Measurements from ENCODE around the gene PPP1R3E.

Gene PPP1R3E

GRCh38 chr14:23299211-23299957, 3.3 kb downstream of the PPP1R3E start:
- Histone ChIP-seq H3K79me2 (ENCODE audit: insufficient read depth, low read length) (peaks cover 28% of the 10 kb centered on the region), H3K9me2 (replicated peaks; ENCODE audit: low read depth, low read length) (no peaks in the 10 kb centered on the region), H3K4me2 (ENCODE audit: low read depth, low read length, poor library complexity, severe bottlenecking) (peak overlapping the region; percentile 98), H3K36me3 (ENCODE audit: insufficient read depth, low read length) (peaks cover 13% of the 10 kb centered on the region; the same call in 1 of the 2 replicates), H3F3A (ENCODE audit: low read depth) (no peaks in the 10 kb centered on the region), H3K27me3 (ENCODE audit: insufficient read depth, low read length, poor library complexity, severe bottlenecking) (no peaks in the 10 kb centered on the region), H4K20me1 (ENCODE audit: insufficient read depth, low read length, poor library complexity, severe bottlenecking) (peaks cover 10% of the 10 kb centered on the region), H3K9ac (ENCODE audit: low read depth, low read length, poor library complexity, severe bottlenecking) (peak overlapping the region; percentile 97), H2AFZ (ENCODE audit: low read length) (no peak overlapping the region), H3K9me3 (ENCODE audit: insufficient read depth, low read depth, low read length) (no peaks in the 10 kb centered on the region), H3K4me3 (ENCODE audit: low read length, poor library complexity, severe bottlenecking) (peak overlapping the region; percentile 94), H3K4me1 (ENCODE audit: insufficient read depth, low read length, poor library complexity, severe bottlenecking) (peaks cover 18% of the 10 kb centered on the region)
- TF ChIP-seq CTCF (conservative IDR thresholded peaks at IDR 0.05; ENCODE audit: low read length) (peak; percentile 48), EZH2phosphoT487 (IDR thresholded peaks at IDR 0.05; ENCODE audit: borderline replicate concordance) (no peak)

- TF ChIP-seq CTCF (conservative IDR thresholded peaks at IDR 0.05; ENCODE audit: low read length) = no peak
- no peak for TF ChIP-seq EZH2phosphoT487 (IDR thresholded peaks at IDR 0.05; ENCODE audit: borderline replicate concordance)
- H3K4me1 ChIP-seq (ENCODE audit: insufficient read depth, low read length, poor library complexity, severe bottlenecking) = peaks cover 14% of the 10 kb centered on the region
- peaks cover 28% of the 10 kb centered on the region for H3K79me2 ChIP-seq (ENCODE audit: insufficient read depth, low read length)
- H3K9me2 ChIP-seq (replicated peaks; ENCODE audit: low read depth, low read length) = no peaks in the 10 kb centered on the region
- no peaks in the 10 kb centered on the region for H3F3A ChIP-seq (ENCODE audit: low read depth)
- no peak overlapping the region for H3K4me2 ChIP-seq (ENCODE audit: low read depth, low read length, poor library complexity, severe bottlenecking)
- H3K9me3 ChIP-seq (ENCODE audit: insufficient read depth, low read depth, low read length) = no peaks in the 10 kb centered on the region
- no peak overlapping the region for H2AFZ ChIP-seq (ENCODE audit: low read length)
- no peaks in the 10 kb centered on the region for H3K27me3 ChIP-seq (ENCODE audit: insufficient read depth, low read length, poor library complexity, severe bottlenecking)
- no peak overlapping the region for H3K4me3 ChIP-seq (ENCODE audit: low read length, poor library complexity, severe bottlenecking)
- peaks cover 10% of the 10 kb centered on the region for H4K20me1 ChIP-seq (ENCODE audit: insufficient read depth, low read length, poor library complexity, severe bottlenecking)
- no peak overlapping the region for H3K9ac ChIP-seq (ENCODE audit: low read depth, low read length, poor library complexity, severe bottlenecking)
- H3K36me3 ChIP-seq (ENCODE audit: insufficient read depth, low read length) = peaks cover 13% of the 10 kb centered on the region; the same call in 1 of the 2 replicates
Measured at GRCh38 chr14:23297611-23298277, 4.9 kb downstream of the PPP1R3E start.

GRCh38 chr14:23297096-23297495, 5.6 kb downstream of the PPP1R3E start:
- H3K9ac ChIP-seq (ENCODE audit: low read depth, low read length, poor library complexity, severe bottlenecking) = no peak overlapping the region
- H3K9me2 ChIP-seq (replicated peaks; ENCODE audit: low read depth, low read length) = no peaks in the 10 kb centered on the region
- H3K9me3 ChIP-seq (ENCODE audit: insufficient read depth, low read depth, low read length) = no peaks in the 10 kb centered on the region
- peaks cover 10% of the 10 kb centered on the region for H4K20me1 ChIP-seq (ENCODE audit: insufficient read depth, low read length, poor library complexity, severe bottlenecking)
- no peaks in the 10 kb centered on the region for H3F3A ChIP-seq (ENCODE audit: low read depth)
- no peak overlapping the region for H3K4me3 ChIP-seq (ENCODE audit: low read length, poor library complexity, severe bottlenecking)
- peaks cover 28% of the 10 kb centered on the region for H3K79me2 ChIP-seq (ENCODE audit: insufficient read depth, low read length)
- H3K27me3 ChIP-seq (ENCODE audit: insufficient read depth, low read length, poor library complexity, severe bottlenecking) = no peaks in the 10 kb centered on the region
- H3K4me1 ChIP-seq (ENCODE audit: insufficient read depth, low read length, poor library complexity, severe bottlenecking) = peaks cover 14% of the 10 kb centered on the region
- no peak overlapping the region for H3K4me2 ChIP-seq (ENCODE audit: low read depth, low read length, poor library complexity, severe bottlenecking)
- H2AFZ ChIP-seq (ENCODE audit: low read length) = no peak overlapping the region
- peaks cover 13% of the 10 kb centered on the region; the same call in 1 of the 2 replicates for H3K36me3 ChIP-seq (ENCODE audit: insufficient read depth, low read length)
- TF ChIP-seq EZH2phosphoT487 (IDR thresholded peaks at IDR 0.05; ENCODE audit: borderline replicate concordance) = no peak
- no peak for TF ChIP-seq CTCF (conservative IDR thresholded peaks at IDR 0.05; ENCODE audit: low read length)

All from Loucy (cell line).